SU-DHL-6 (cell line): ENCODE data around the gene NANOS2.

ENCODE experiments used
- EZH2phosphoT487 ChIP-seq: fragments of 200-600 bp; sonication (generic), shearing (Covaris generic); conservative IDR thresholded peaks from 2 replicates; pipeline ENCODE4 v1.6.1; 2018; ENCODE audit warnings: mild to moderate bottlenecking, antibody characterized with exemption, low read length, moderate library complexity, mixed read lengths
- TF ChIP-seq, protein P1 (sequence below): fragments of 200-600 bp; sonication (generic); IDR thresholded peaks from one replicate; pipeline ENCODE4 v1.5.1; 2017; ENCODE audit warnings: antibody characterized with exemption, mild to moderate bottlenecking, low read length, moderate library complexity; ENCODE audit not compliant: insufficient read depth, poor library complexity, severe bottlenecking

DNA sequence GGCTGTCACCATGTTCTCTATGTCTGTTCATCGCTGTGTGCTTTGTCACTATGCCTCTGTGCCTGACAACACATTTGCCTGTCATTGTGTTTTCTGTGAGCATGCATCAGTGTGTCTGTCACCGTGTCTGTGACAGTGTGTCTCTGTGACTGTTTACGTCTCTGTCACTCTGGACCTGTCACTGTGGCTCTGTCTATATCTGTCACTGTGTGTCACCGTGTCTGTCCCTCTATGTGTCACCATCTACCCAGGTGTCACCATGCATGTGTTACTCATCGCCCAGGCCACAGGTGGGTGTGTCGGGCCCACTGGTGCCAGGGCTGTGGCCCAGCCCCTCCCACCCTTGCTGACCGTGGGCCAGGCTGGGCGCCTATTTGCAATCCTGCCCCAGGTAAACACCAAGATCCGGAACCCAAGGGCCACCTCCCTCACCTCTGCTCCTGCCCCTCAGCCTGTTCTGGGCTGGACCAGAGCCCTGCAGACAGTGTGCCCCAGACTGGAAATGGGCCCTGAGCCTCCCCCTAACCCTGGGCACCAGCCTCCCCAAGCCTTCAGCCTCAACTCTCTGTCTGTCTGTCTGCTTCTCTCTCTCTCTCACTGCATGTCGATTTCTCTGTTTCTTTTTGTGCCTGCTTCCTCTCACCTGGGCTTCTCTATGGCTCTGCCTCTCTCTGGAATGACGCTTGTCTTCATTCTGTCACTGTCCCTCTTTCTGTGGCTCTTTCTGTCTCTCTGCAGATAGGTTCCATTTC lies 36.4 kb downstream of the NANOS2 start:
- TF ChIP-seq, protein P1, sequence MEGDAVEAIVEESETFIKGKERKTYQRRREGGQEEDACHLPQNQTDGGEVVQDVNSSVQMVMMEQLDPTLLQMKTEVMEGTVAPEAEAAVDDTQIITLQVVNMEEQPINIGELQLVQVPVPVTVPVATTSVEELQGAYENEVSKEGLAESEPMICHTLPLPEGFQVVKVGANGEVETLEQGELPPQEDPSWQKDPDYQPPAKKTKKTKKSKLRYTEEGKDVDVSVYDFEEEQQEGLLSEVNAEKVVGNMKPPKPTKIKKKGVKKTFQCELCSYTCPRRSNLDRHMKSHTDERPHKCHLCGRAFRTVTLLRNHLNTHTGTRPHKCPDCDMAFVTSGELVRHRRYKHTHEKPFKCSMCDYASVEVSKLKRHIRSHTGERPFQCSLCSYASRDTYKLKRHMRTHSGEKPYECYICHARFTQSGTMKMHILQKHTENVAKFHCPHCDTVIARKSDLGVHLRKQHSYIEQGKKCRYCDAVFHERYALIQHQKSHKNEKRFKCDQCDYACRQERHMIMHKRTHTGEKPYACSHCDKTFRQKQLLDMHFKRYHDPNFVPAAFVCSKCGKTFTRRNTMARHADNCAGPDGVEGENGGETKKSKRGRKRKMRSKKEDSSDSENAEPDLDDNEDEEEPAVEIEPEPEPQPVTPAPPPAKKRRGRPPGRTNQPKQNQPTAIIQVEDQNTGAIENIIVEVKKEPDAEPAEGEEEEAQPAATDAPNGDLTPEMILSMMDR: no peak
- TF ChIP-seq EZH2phosphoT487: no peak
